Adrenal gland (tissue), 5 donors: ENCODE measurements around the gene PITX3.

ENCODE experiments used
- POLR2A ChIP-seq, 2 donors: fragments of 450-650 bp; IDR thresholded peaks; one replicate each; pipeline ENCODE4 v1.6.1; 2017; ENCODE audit warnings: antibody characterized with exemption in 2 of 2, mild to moderate bottlenecking in 2 of 2, moderate library complexity in 1 of 2
- TF ChIP-seq, protein P1 (sequence below), 6 experiments: fragments of 450-650 bp in 4 of 6; fragments of 200-600 bp in 2 of 6; sonication (generic) in 1 of 6; IDR thresholded peaks; 1 replicate in 5 of 6; 2 replicates in 1 of 6; pipeline versions ENCODE4 v1.5.1 to v1.8.0; 2016 to 2021; ENCODE audit warnings: antibody characterized with exemption in 6 of 6, mild to moderate bottlenecking in 2 of 6, moderate library complexity in 1 of 6
- donor health status: DM: no; HTN: no; CAD: no.

DNA sequence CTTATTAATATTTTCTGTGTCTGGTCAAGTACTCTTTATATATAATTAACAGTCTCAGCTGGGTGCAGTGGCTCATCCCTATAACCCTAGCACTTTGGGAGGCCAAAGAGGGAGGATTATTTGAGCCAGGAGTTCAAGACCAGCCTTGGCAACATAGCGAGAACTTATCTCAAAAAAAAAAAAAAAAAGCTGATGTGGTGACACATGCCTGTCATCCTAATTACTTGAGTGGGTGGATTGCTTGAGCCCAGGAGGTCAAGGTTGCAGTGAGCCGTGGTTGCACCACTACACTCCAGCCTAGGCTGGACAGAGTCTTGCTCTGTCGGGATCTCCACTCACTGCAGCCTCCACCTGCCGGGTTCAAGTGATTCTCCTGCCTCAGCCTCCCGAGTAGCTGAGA, 21.9 kb downstream of the PITX3 start:
- TF ChIP-seq, protein P1, sequence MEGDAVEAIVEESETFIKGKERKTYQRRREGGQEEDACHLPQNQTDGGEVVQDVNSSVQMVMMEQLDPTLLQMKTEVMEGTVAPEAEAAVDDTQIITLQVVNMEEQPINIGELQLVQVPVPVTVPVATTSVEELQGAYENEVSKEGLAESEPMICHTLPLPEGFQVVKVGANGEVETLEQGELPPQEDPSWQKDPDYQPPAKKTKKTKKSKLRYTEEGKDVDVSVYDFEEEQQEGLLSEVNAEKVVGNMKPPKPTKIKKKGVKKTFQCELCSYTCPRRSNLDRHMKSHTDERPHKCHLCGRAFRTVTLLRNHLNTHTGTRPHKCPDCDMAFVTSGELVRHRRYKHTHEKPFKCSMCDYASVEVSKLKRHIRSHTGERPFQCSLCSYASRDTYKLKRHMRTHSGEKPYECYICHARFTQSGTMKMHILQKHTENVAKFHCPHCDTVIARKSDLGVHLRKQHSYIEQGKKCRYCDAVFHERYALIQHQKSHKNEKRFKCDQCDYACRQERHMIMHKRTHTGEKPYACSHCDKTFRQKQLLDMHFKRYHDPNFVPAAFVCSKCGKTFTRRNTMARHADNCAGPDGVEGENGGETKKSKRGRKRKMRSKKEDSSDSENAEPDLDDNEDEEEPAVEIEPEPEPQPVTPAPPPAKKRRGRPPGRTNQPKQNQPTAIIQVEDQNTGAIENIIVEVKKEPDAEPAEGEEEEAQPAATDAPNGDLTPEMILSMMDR (IDR thresholded peaks at IDR 0.05) = no peak
- TF ChIP-seq POLR2A (IDR thresholded peaks at IDR 0.05) = no peak
